ENCODE measurements around the gene PPFIA1. TPM values are rescaled to one million over a fixed set of nuclear protein-coding genes. Genes with fewer than 3 reads are reported as not detected.

Gene PPFIA1
- total RNA-seq, 1 experiment from 2014 or later: 75.1 TPM

DNA sequence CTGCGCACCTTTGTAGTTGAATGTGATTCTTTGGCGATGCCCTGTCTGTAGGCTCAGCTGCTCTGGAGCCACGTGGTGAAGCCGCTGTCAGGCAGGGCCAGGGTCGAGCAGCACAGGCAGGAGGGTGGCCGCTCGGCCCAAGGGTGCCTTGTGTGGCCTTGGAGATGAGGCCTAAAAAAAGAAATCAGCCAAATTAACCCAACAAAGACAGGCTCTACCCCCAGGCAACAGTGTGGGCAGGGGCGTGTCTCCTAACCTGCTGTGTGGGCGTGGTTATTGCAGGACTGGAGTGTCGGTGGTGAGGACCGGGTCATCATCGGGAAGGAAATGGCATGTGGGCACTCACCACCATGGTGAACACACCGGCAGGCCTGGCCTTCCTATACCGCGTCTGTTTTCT lies 162.1 kb downstream of the PPFIA1 start:
- no peaks in the 10 kb centered on the region; the same call in 1 of the 2 replicates for H3K27me3 Mint-ChIP-seq (ENCODE audit: low read depth)
- ATAC-seq (peak; percentile 42), DNase-seq (ENCODE audit: low spot score) (no peak)
- peak overlapping the region; percentile 69 for H3K27ac Mint-ChIP-seq
- TF ChIP-seq, protein P1, sequence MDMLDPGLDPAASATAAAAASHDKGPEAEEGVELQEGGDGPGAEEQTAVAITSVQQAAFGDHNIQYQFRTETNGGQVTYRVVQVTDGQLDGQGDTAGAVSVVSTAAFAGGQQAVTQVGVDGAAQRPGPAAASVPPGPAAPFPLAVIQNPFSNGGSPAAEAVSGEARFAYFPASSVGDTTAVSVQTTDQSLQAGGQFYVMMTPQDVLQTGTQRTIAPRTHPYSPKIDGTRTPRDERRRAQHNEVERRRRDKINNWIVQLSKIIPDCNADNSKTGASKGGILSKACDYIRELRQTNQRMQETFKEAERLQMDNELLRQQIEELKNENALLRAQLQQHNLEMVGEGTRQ (CRISPR knock-in tag; IDR thresholded peaks at IDR 0.05): no peak
- TF ChIP-seq NR1H2 (CRISPR knock-in tag; IDR thresholded peaks at IDR 0.05) (no peak), CREB1 (CRISPR knock-in tag; IDR thresholded peaks at IDR 0.05) (no peak), ZNF232 (CRISPR knock-in tag; IDR thresholded peaks at IDR 0.05) (no peak), TCF7 (CRISPR knock-in tag; IDR thresholded peaks at IDR 0.05; ENCODE audit: low read depth) (no peak), GRHL2 (CRISPR knock-in tag; IDR thresholded peaks at IDR 0.05; ENCODE audit: insufficient replicate concordance, severe bottlenecking) (no peak), NFE2L1 (CRISPR knock-in tag; IDR thresholded peaks at IDR 0.05) (no peak), ZNF317 (CRISPR knock-in tag; IDR thresholded peaks at IDR 0.05; ENCODE audit: borderline replicate concordance, low read depth) (no peak), SOX15 (CRISPR knock-in tag; IDR thresholded peaks at IDR 0.05) (no peak), KAT7 (CRISPR knock-in tag; IDR thresholded peaks at IDR 0.05; ENCODE audit: borderline replicate concordance) (no peak), CBFB (CRISPR knock-in tag; IDR thresholded peaks at IDR 0.05; ENCODE audit: low read depth) (no peak), HMGA2 (CRISPR knock-in tag; IDR thresholded peaks at IDR 0.05) (no peak), ZNF423 (CRISPR knock-in tag; IDR thresholded peaks at IDR 0.05) (no peak), MYBL2 (CRISPR knock-in tag; IDR thresholded peaks at IDR 0.05) (no peak)
- TF ChIP-seq, protein P2, sequence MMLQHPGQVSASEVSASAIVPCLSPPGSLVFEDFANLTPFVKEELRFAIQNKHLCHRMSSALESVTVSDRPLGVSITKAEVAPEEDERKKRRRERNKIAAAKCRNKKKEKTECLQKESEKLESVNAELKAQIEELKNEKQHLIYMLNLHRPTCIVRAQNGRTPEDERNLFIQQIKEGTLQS (CRISPR knock-in tag; conservative IDR thresholded peaks at IDR 0.05): no peak
- TF ChIP-seq, protein P3, sequence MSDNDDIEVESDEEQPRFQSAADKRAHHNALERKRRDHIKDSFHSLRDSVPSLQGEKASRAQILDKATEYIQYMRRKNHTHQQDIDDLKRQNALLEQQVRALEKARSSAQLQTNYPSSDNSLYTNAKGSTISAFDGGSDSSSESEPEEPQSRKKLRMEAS (CRISPR knock-in tag; IDR thresholded peaks at IDR 0.05): no peak
- TF ChIP-seq, protein P4, sequence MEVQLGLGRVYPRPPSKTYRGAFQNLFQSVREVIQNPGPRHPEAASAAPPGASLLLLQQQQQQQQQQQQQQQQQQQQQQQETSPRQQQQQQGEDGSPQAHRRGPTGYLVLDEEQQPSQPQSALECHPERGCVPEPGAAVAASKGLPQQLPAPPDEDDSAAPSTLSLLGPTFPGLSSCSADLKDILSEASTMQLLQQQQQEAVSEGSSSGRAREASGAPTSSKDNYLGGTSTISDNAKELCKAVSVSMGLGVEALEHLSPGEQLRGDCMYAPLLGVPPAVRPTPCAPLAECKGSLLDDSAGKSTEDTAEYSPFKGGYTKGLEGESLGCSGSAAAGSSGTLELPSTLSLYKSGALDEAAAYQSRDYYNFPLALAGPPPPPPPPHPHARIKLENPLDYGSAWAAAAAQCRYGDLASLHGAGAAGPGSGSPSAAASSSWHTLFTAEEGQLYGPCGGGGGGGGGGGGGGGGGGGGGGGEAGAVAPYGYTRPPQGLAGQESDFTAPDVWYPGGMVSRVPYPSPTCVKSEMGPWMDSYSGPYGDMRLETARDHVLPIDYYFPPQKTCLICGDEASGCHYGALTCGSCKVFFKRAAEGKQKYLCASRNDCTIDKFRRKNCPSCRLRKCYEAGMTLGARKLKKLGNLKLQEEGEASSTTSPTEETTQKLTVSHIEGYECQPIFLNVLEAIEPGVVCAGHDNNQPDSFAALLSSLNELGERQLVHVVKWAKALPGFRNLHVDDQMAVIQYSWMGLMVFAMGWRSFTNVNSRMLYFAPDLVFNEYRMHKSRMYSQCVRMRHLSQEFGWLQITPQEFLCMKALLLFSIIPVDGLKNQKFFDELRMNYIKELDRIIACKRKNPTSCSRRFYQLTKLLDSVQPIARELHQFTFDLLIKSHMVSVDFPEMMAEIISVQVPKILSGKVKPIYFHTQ (CRISPR knock-in tag; IDR thresholded peaks at IDR 0.05): no peak
- TF ChIP-seq, protein P5, sequence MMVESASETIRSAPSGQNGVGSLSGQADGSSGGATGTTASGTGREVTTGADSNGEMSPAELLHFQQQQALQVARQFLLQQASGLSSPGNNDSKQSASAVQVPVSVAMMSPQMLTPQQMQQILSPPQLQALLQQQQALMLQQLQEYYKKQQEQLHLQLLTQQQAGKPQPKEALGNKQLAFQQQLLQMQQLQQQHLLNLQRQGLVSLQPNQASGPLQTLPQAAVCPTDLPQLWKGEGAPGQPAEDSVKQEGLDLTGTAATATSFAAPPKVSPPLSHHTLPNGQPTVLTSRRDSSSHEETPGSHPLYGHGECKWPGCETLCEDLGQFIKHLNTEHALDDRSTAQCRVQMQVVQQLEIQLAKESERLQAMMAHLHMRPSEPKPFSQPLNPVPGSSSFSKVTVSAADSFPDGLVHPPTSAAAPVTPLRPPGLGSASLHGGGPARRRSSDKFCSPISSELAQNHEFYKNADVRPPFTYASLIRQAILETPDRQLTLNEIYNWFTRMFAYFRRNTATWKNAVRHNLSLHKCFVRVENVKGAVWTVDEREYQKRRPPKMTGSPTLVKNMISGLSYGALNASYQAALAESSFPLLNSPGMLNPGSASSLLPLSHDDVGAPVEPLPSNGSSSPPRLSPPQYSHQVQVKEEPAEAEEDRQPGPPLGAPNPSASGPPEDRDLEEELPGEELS (CRISPR knock-in tag; IDR thresholded peaks at IDR 0.05): no peak
- TF ChIP-seq, protein P6, sequence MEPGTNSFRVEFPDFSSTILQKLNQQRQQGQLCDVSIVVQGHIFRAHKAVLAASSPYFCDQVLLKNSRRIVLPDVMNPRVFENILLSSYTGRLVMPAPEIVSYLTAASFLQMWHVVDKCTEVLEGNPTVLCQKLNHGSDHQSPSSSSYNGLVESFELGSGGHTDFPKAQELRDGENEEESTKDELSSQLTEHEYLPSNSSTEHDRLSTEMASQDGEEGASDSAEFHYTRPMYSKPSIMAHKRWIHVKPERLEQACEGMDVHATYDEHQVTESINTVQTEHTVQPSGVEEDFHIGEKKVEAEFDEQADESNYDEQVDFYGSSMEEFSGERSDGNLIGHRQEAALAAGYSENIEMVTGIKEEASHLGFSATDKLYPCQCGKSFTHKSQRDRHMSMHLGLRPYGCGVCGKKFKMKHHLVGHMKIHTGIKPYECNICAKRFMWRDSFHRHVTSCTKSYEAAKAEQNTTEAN (CRISPR knock-in tag; IDR thresholded peaks at IDR 0.05): no peak
- TF ChIP-seq, protein P7, sequence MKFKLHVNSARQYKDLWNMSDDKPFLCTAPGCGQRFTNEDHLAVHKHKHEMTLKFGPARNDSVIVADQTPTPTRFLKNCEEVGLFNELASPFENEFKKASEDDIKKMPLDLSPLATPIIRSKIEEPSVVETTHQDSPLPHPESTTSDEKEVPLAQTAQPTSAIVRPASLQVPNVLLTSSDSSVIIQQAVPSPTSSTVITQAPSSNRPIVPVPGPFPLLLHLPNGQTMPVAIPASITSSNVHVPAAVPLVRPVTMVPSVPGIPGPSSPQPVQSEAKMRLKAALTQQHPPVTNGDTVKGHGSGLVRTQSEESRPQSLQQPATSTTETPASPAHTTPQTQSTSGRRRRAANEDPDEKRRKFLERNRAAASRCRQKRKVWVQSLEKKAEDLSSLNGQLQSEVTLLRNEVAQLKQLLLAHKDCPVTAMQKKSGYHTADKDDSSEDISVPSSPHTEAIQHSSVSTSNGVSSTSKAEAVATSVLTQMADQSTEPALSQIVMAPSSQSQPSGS (CRISPR knock-in tag; IDR thresholded peaks at IDR 0.05; ENCODE audit: borderline replicate concordance, low read depth): no peak
- CTCF ChIA-PET: no interaction called here
- peaks cover 8% of the 10 kb centered on the region for H3K4me1 Mint-ChIP-seq
- POLR2A ChIA-PET: no interaction called here
- peaks cover 77% of the 10 kb centered on the region for H3K36me3 Mint-ChIP-seq
- no peak overlapping the region for H3K4me3 Mint-ChIP-seq
- no peaks in the 10 kb centered on the region for H3K9me3 Mint-ChIP-seq

Data from WTC11 (cell line).